Testis (tissue), 2 donors: ENCODE data around the gene VGLL4.

ENCODE experiments used
- POLR2A ChIP-seq: fragments of 450-650 bp; IDR thresholded peaks from one replicate; pipeline ENCODE4 v1.6.1; 2017; ENCODE audit warnings: antibody characterized with exemption, mild to moderate bottlenecking, moderate library complexity
- TF ChIP-seq, protein P1 (sequence below), 3 experiments: fragments of 450-650 bp in 2 of 3; fragments of 200-600 bp in 1 of 3; sonication (generic) in 1 of 3; IDR thresholded peaks; one replicate each; pipeline ENCODE4 v1.5.1; 2016 to 2019; ENCODE audit warnings: antibody characterized with exemption in 3 of 3, mild to moderate bottlenecking in 2 of 3, moderate library complexity in 1 of 3

DNA sequence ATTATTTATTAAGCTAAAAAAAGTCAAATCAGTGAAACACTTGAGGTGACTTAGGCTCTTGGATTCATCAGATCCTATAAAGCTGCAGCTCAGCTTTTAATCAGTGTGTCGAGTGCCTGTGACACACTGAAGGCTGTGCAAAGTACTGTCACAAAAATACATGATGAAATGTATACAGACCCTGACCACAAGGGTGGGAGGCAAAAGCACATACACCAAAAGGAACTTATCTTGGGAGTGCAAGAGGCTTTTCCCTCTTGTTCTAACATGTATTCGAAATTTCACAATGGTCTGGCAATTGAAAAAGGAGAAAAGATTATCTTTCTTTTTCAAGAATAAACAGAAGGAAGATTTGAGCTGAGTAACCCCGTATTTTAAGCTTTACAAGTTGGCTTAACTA lies 35.9 kb downstream of the VGLL4 start:
- TF ChIP-seq POLR2A: no peak
- TF ChIP-seq, protein P1, sequence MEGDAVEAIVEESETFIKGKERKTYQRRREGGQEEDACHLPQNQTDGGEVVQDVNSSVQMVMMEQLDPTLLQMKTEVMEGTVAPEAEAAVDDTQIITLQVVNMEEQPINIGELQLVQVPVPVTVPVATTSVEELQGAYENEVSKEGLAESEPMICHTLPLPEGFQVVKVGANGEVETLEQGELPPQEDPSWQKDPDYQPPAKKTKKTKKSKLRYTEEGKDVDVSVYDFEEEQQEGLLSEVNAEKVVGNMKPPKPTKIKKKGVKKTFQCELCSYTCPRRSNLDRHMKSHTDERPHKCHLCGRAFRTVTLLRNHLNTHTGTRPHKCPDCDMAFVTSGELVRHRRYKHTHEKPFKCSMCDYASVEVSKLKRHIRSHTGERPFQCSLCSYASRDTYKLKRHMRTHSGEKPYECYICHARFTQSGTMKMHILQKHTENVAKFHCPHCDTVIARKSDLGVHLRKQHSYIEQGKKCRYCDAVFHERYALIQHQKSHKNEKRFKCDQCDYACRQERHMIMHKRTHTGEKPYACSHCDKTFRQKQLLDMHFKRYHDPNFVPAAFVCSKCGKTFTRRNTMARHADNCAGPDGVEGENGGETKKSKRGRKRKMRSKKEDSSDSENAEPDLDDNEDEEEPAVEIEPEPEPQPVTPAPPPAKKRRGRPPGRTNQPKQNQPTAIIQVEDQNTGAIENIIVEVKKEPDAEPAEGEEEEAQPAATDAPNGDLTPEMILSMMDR (IDR thresholded peaks at IDR 0.05): no peak
